Activated naive CD4-positive, alpha-beta T cell treated with anti-CD3 and anti-CD28 coated beads for 36 hours (primary cell): ENCODE measurements around the gene ENDOV. TPM values are rescaled to one million over a fixed set of nuclear protein-coding genes. Genes with fewer than 3 reads are reported as not detected.

Experiments
- CTCF ChIA-PET: fragments of 350-600 bp; sonication (Branson Sonifier 250); formaldehyde crosslinking; loops from one replicate; lab custom pipeline; 2021; ENCODE audit warnings: antibody characterized with exemption; lab: Charles Lee
- DNase-seq: peaks from one replicate; pipeline ENCODE4 v3.0.0-alpha.2; 2020
- H3K27ac Mint-ChIP-seq: one replicate; pipeline ENCODE4 v1.8.0; 2021; ENCODE audit warnings: mild to moderate bottlenecking, mixed read lengths
- H3K27me3 Mint-ChIP-seq: one replicate; pipeline ENCODE4 v1.8.0; 2021; ENCODE audit warnings: low read depth, mixed read lengths
- H3K36me3 Mint-ChIP-seq: one replicate; pipeline ENCODE4 v1.8.0; 2021; ENCODE audit warnings: low read depth, mixed read lengths
- H3K4me1 Mint-ChIP-seq: one replicate; pipeline ENCODE4 v1.8.0; 2021; ENCODE audit warnings: low read depth, mixed read lengths
- H3K4me3 Mint-ChIP-seq: one replicate; pipeline ENCODE4 v1.8.0; 2021; ENCODE audit warnings: mild to moderate bottlenecking, moderate library complexity, mixed read lengths
- H3K9me3 Mint-ChIP-seq: one replicate; pipeline ENCODE4 v1.8.0; 2021; ENCODE audit warnings: mixed read lengths
- intact Hi-C: fragments of 100-400 bp; cut with micrococcal nuclease; formaldehyde crosslinking; loops from one replicate; pipeline ENCODE4 v1.15.1; 2023
- total RNA-seq, 2 experiments: library from RNA; stranded (reverse); gene quantifications; one replicate each; pipeline ENCODE4 v1.2.3, GENCODE V29; 2021

The ENDOV gene
- 10 to 100 TPM in 1 of 2 experiments, 1 to 10 TPM in 1; 9.0 to 11.7 TPM for total RNA-seq

GRCh38 chr17:80414803-80415625 lies at the start of gene ENDOV:
Gene ENDOV (plus strand): TSS chr17:80415167. CDS start chr17:80415195, 28 bp downstream.
- CTCF ChIA-PET = interaction anchor here (0.6 to 1.1 kb wide), 5 partner anchors 12 to 563 kb away, joined by 3 to 5 read pairs (median 4); no protein-coding TSS in a partner anchor

GRCh38 chr17:80365983-80366382 lies 49.0 kb upstream of the ENDOV start:
- CTCF ChIA-PET = no interaction called here
- Mint-ChIP-seq H3K9me3 (no peaks in the 10 kb centered on the region), H3K4me1 (no peaks in the 10 kb centered on the region), H3K27me3 (no peaks in the 10 kb centered on the region), H3K27ac (no peak overlapping the region), H3K36me3 (peaks cover 60% of the 10 kb centered on the region), H3K4me3 (no peak overlapping the region)
- no peak for DNase-seq
- intact Hi-C loops = no loop called here

More at GRCh38 chr17:80414803-80415625, at the start of gene ENDOV:
- H3K27ac Mint-ChIP-seq = no peak within 1 kb of the TSS
- H3K36me3 Mint-ChIP-seq = peaks cover 1% of the 10 kb centered on the region
- intact Hi-C loops = loop anchor here (1.0 to 2.0 kb wide), 2 partner anchors 39 to 218 kb away; no protein-coding TSS in a partner anchor
- DNase-seq = peak; percentile 93
- no peaks in the 10 kb centered on the region for H3K9me3 Mint-ChIP-seq
- H3K27me3 Mint-ChIP-seq = peaks cover 9% of the 10 kb centered on the region
- peak within 1 kb of the TSS; percentile 83 for H3K4me3 Mint-ChIP-seq
- H3K4me1 Mint-ChIP-seq = peaks cover 20% of the 10 kb centered on the region

GRCh38 chr17:80367503-80367902 lies 47.5 kb upstream of the ENDOV start:
- H3K27ac Mint-ChIP-seq = no peak overlapping the region
- no peaks in the 10 kb centered on the region for H3K27me3 Mint-ChIP-seq
- H3K4me1 Mint-ChIP-seq = no peaks in the 10 kb centered on the region
- DNase-seq = no peak
- H3K36me3 Mint-ChIP-seq = peaks cover 56% of the 10 kb centered on the region
- CTCF ChIA-PET = no interaction called here
- H3K9me3 Mint-ChIP-seq = no peaks in the 10 kb centered on the region
- intact Hi-C loops = no loop called here
- no peak overlapping the region for H3K4me3 Mint-ChIP-seq

GRCh38 chr17:80371196-80371595 lies 43.8 kb upstream of the ENDOV start:
- Mint-ChIP-seq H3K4me3 (no peak overlapping the region), H3K4me1 (no peaks in the 10 kb centered on the region), H3K27ac (no peak overlapping the region), H3K36me3 (peaks cover 53% of the 10 kb centered on the region), H3K27me3 (no peaks in the 10 kb centered on the region), H3K9me3 (no peaks in the 10 kb centered on the region)
- intact Hi-C loops = no loop called here
- CTCF ChIA-PET = interaction anchor here (0.6 to 1.3 kb wide), 2 partner anchors 10 to 84 kb away, joined by 3 to 4 read pairs; no protein-coding TSS in a partner anchor
- DNase-seq = no peak

GRCh38 chr17:80372456-80372855 lies 42.5 kb upstream of the ENDOV start:
- CTCF ChIA-PET = no interaction called here
- Mint-ChIP-seq H3K27ac (no peak overlapping the region), H3K36me3 (peaks cover 59% of the 10 kb centered on the region)

GRCh38 chr17:80372922-80373570 lies 41.9 kb upstream of the ENDOV start:
- CTCF ChIA-PET = no interaction called here
- no peaks in the 10 kb centered on the region for H3K9me3 Mint-ChIP-seq
- H3K4me1 Mint-ChIP-seq = no peaks in the 10 kb centered on the region
- H3K27ac Mint-ChIP-seq = no peak overlapping the region
- no peaks in the 10 kb centered on the region for H3K27me3 Mint-ChIP-seq
- no peak for DNase-seq
- H3K4me3 Mint-ChIP-seq = no peak overlapping the region
- peaks cover 57% of the 10 kb centered on the region for H3K36me3 Mint-ChIP-seq
- intact Hi-C loops = no loop called here

More at GRCh38 chr17:80372456-80372855, 42.5 kb upstream of the ENDOV start:
- H3K4me1 Mint-ChIP-seq = no peaks in the 10 kb centered on the region
- no peaks in the 10 kb centered on the region for H3K9me3 Mint-ChIP-seq
- DNase-seq = no peak
- intact Hi-C loops = no loop called here
- no peak overlapping the region for H3K4me3 Mint-ChIP-seq
- no peaks in the 10 kb centered on the region for H3K27me3 Mint-ChIP-seq

GRCh38 chr17:80374039-80374731 lies 40.8 kb upstream of the ENDOV start:
- CTCF ChIA-PET = no interaction called here
- intact Hi-C loops = no loop called here
- H3K27me3 Mint-ChIP-seq = no peaks in the 10 kb centered on the region
- H3K4me1 Mint-ChIP-seq = no peaks in the 10 kb centered on the region
- no peak overlapping the region for H3K27ac Mint-ChIP-seq
- no peak for DNase-seq
- H3K9me3 Mint-ChIP-seq = no peaks in the 10 kb centered on the region
- H3K36me3 Mint-ChIP-seq = peaks cover 58% of the 10 kb centered on the region
- no peak overlapping the region for H3K4me3 Mint-ChIP-seq

GRCh38 chr17:80374732-80375585 lies 40.0 kb upstream of the ENDOV start:
- Mint-ChIP-seq H3K9me3 (no peaks in the 10 kb centered on the region), H3K36me3 (peaks cover 56% of the 10 kb centered on the region), H3K4me1 (no peaks in the 10 kb centered on the region), H3K4me3 (no peak overlapping the region), H3K27ac (no peak overlapping the region), H3K27me3 (no peaks in the 10 kb centered on the region)
- intact Hi-C loops = no loop called here
- no peak for DNase-seq
- CTCF ChIA-PET = interaction anchor here (0.6 kb wide), 1 partner anchor 8 kb away, joined by 4 read pairs; no protein-coding TSS in a partner anchor

GRCh38 chr17:80376531-80376930 lies 38.4 kb upstream of the ENDOV start:
- CTCF ChIA-PET = interaction anchor here (1.2 to 1.3 kb wide), 2 partner anchors 25 to 181 kb away, joined by 3 read pairs; no protein-coding TSS in a partner anchor
- no peaks in the 10 kb centered on the region for H3K27me3 Mint-ChIP-seq
- H3K4me3 Mint-ChIP-seq = no peak overlapping the region
- no peaks in the 10 kb centered on the region for H3K4me1 Mint-ChIP-seq
- no peak overlapping the region for H3K27ac Mint-ChIP-seq
- no peak for DNase-seq
- intact Hi-C loops = no loop called here
- H3K9me3 Mint-ChIP-seq = no peaks in the 10 kb centered on the region
- H3K36me3 Mint-ChIP-seq = peaks cover 64% of the 10 kb centered on the region

GRCh38 chr17:80377798-80378197 lies 37.2 kb upstream of the ENDOV start:
- CTCF ChIA-PET = interaction anchor here (0.5 to 0.6 kb wide), 2 partner anchors 19 to 360 kb away, joined by 3 read pairs; no protein-coding TSS in a partner anchor
- no peak overlapping the region for H3K27ac Mint-ChIP-seq

GRCh38 chr17:80379348-80379747 lies 35.6 kb upstream of the ENDOV start:
- Mint-ChIP-seq H3K27me3 (no peaks in the 10 kb centered on the region), H3K4me3 (no peak overlapping the region), H3K36me3 (peaks cover 60% of the 10 kb centered on the region), H3K4me1 (no peaks in the 10 kb centered on the region), H3K27ac (no peak overlapping the region), H3K9me3 (no peaks in the 10 kb centered on the region)
- CTCF ChIA-PET = interaction anchor here (0.9 kb wide), 1 partner anchor 197 kb away, joined by 4 read pairs; no protein-coding TSS in a partner anchor
- no peak for DNase-seq
- intact Hi-C loops = no loop called here

More at GRCh38 chr17:80377798-80378197, 37.2 kb upstream of the ENDOV start:
- no peaks in the 10 kb centered on the region for H3K27me3 Mint-ChIP-seq
- peaks cover 57% of the 10 kb centered on the region for H3K36me3 Mint-ChIP-seq
- H3K9me3 Mint-ChIP-seq = no peaks in the 10 kb centered on the region
- no peak overlapping the region for H3K4me3 Mint-ChIP-seq
- no peak for DNase-seq
- no peaks in the 10 kb centered on the region for H3K4me1 Mint-ChIP-seq
- intact Hi-C loops = no loop called here
